ENCODE data around the gene RPRD1A.
A peak's percentile ranks its signal among the peaks of the same experiment; 100 is the strongest.
"Not testable (repeated sequence)": the region's sequence is repeated elsewhere in the genome, so short reads cannot be mapped to it uniquely, and the experiment has no call there.

RPRD1A gene, protein sequence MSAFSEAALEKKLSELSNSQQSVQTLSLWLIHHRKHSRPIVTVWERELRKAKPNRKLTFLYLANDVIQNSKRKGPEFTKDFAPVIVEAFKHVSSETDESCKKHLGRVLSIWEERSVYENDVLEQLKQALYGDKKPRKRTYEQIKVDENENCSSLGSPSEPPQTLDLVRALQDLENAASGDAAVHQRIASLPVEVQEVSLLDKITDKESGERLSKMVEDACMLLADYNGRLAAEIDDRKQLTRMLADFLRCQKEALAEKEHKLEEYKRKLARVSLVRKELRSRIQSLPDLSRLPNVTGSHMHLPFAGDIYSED

DNA sequence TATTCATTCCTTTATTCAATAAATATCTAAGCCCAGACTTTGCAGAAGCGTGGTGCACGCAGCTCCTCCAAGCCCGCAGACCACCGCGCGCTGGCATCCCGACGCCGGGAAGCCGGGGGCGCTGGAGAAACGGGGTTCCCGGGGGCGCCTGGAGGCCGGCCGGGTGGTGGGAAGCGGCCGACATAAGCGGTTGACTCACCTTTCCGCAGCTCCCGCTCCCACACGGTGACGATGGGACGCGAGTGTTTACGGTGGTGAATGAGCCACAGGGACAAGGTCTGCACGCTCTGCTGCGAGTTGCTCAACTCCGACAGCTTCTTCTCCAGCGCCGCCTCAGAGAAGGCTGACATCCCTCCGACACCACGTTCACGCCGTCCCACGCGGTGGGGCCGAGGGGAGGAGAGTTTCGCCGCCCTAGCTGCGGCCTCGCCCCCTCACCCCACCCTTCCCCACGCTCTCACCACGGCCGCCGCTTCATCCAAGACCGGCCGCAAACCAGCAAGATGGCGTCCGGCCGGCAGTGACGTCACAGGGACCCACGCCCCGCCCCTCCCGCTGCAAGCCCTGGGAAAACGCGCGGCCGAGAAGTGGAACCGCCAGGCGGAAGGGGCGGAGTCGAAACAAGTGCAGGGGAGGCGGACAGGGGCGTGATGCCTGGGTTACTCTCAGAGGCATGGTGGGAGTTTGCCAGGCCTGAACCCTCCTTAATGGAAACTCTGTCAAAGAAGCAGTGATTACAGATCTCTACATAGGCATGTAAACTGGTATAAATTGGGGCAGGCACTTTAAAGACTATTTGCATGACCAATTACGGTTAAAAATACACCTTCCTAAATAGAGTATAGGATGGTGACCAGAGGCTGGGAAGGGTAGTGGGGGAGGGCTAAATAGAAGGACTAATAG, at the start of gene RPRD1A:
Gene RPRD1A (minus strand): TSS at position 505 of the 903 bp plus-strand sequence. CDS start 155 bp downstream, at position 350.
- peak; percentile 95 for DNase-seq

DNA sequence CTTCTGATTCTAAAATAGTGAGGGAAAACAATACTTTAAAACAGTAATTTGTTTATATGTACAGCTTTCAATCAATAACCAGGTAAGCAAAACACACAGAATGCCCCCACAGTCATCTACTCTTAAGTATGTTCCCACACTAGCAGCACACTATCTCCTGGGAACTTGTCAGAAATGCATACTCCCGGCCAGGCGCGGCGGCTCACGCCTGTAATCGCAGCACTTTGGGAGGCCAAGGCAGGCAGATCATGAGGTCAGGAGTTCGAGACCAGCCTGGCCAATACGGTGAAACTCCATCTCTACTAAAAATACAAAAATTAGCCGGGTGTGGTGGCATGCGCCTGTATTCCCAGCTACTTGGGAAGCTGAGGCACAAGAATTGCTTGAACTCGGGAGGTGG, 49.4 kb upstream of the RPRD1A start:
- not testable (repeated sequence) for DNase-seq

DNA sequence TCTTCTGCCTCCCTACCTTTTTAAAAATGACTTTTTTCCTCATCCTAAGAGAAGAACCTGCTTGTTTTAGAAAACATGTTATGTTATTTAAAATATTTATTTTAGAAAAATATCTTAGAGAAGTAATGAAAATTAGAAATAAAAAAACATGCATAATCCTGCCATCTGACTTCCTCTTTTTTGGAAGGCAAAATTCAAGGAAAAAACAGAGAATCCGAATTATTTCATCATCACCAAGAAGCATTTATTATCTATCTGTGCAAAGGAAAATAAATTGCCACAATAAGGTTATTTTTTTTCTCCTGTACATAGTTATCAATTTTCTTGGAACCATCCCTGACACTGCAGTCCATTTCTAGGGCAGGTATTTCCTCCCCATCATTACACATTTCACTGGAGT, 47.4 kb upstream of the RPRD1A start:
- DNase-seq = no peak

DNA sequence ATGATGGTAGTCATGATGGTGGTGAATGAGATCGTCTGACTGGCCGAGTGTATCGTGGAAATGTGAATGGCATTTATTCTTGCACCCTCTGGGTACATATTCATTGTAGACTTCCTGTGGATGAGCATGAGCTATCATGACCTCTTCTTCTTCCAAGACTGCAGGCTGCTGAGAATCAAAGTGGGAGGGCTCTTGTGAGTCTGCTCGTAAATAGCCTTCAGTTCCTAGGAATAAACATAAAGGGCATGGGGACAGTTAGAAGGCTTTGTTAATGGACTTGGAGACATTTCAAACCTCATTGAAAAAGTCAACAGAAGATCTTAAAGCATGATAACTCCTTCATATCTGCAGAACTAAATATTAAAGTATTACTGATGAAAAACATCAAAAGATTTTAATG, 46.9 kb upstream of the RPRD1A start:
- no peak for DNase-seq

DNA sequence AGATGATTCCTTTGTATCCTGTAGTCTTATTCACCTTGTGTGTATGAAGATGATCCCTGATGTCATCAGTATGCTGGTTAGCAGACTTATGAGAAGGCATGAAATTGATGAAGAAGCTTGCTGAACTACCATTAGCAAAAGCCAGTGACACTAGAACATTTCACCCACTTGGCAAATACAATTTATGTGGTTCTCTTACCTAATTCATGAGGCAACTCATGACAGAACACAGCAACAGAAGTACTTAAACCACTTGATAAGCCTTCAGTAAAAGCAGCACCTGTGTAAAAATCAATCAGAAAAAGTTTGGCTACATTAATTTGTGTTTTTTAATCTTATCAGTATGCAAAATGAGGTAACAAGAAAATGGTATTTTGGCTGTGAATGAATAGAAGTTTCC, 44.9 kb upstream of the RPRD1A start:
- no peak for DNase-seq

DNA sequence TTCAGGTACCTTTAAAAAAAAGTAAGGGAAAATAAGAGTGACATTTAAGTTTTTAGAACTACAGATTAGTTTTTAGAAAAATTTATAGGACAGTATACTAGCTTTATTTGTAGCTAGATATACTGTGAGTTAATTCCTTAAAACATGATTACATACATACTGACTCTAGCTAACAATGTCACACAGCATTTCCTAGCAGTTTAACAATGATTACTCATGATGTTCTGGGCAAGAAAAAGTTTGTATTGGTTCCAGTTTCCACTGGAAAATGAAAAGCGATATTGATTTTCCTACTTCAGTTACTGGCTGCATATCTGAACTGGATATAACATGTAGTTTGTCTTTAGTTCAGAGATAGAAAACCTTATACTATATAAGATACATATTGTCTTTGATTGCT, 42.4 kb upstream of the RPRD1A start:
- DNase-seq = no peak

DNA sequence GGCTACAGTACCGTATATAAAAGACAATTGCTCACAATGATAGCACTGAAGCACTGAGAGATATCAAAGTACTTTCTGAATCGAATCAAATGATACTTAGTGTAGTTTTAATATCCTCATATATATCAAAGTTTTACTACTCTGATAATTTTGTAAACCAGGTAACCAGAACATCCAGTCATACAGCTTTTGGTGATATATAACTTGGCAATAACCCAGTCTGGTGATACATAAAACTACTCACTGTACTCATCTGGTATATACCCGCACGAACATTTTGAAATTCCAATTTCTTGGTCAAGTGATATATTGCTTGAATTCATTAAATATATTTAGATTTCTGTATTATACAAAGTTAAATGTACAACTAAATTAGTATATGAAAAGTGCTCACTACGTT, 41.2 kb upstream of the RPRD1A start:
- DNase-seq = no peak

DNA sequence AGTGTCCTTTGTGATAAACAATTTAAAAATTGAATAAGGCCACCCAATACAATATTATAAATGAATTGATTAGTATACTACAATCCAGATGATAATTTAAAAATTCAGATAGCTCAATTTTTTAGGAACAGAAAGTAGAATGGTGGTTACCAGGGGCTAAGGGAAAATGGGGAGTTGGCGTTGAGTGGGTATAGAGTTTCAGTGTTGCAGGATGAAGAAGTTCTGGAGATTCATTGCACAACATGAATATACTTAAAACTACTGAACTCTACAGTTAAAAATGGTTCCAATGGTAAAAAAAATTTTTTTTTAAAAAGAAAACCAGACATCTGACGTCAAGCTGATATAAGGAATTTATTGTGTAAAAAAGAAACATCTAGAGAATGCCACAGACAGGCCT, 40.8 kb upstream of the RPRD1A start:
- DNase-seq = no peak

DNA sequence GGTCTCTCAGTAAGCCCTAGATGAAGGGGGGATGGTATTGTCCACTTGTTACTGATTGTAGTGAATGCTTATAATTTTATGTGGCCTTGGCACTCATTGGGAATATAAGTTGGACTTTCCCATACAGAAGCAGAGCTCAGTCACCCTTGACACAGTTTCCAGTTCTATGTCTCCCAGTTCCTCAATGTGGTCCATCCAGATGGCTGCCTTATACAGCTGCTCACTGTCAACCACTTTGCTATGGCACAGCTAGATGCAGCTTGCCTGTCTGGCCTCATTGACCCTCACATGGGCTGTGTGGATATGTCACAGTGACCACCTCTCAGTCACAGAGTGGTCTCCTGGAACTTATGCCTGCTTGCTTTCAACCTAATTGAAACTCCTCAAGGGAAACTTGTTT, 40.1 kb upstream of the RPRD1A start:
- no peak for DNase-seq

DNA sequence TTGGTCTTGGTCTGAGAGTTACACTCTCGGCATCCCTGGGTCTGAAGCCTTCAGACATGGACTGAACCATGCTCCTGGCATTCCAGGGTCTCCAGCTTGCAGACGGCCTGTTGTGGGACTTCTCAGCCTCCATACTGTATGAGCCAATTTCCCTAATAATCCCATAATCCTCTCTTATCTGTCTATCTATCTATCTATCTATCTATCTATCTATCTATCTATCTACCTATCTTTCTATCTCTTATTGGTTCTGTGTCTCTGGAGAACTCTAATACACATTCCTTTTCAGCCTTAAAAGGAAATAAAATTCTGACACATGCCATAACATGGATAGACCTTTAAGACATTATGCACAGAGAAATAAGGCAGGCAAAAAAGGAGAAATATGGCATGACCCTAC, 37.4 kb upstream of the RPRD1A start:
- no peak for DNase-seq

DNA sequence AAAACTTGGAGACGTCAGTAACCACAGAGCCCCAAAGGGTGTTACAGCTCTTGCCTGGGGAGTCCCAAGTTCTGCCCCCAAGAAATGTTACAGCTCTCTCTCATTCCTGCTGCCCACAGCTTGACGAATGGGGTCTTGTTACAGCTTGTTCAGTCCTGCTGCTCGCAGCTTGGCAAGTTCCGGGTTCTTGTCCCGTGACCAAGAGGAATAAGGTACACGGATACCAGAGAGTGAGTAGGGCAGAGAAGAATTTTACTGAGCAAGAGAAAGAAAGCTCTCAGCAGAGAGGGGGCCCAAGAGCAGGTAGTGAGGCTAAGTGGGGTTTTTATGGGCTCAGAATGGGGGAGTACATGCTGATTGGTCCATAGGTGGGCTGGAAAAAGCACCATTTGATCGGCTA, 34.6 kb upstream of the RPRD1A start:
- DNase-seq = no peak

DNA sequence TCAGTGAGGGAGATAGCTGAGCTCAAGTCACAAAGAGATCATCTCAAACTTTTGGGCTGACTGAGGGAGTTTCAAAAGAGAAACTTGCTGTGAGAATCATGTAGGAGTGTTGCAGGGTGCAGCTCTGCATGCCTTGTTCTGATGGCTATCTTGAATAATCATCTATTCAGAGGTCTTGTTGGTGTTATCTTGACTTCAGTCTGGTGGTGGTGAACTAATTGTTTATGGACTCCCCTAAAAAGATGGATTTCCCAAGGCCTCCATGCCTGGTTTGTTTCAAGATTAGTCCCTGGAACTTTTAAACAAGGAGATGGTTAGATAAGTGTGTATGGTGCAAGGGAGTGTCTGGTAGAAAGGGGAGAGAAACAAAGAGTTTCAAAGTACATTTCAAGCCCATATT, 32.0 kb upstream of the RPRD1A start:
- DNase-seq = no peak

DNA sequence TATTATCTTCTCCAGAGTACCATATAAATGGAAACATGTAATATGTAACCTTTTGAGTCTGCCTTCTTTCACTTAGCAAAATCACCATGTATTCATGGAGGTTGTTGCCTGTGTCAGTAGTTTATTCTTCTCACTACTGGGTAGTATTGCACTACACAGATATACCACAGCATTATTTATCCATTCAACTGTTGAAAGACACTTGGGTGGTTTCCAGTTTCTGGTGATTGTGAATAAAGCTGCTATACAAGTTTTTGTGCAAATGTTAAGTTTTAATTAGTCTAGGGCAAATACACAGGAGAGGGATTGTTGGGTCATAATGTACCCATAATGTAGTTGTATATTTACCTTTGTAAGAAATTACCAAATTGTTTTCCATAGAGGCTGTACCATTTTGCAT, 29.6 kb upstream of the RPRD1A start:
- DNase-seq = no peak

DNA sequence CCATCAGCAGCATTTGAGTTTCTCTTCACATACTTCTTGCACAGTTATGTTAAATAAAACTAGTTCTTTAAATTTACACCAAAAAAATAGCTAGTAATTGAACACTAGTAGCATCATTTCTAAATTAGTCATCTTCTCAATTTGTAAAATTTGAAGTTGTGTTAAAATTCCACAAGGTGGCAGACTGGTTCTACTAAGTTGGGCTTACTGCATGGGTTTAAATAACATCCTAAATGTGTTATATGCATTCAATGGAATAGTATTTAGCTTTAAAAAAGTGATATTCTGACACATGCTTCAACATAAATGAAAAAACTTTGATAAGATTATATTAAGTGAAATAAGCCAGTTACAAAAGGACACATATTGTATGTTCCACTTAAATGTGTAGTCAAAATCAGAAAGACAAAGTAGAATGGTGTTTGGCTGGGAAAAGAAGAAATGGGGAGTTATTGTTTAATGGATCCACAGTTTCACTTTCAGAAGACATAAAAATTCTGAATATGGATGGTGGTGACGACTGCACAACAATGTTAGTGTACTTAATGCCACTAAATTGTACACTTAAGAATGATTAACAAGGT, 28.7 kb upstream of the RPRD1A start:
- no peak for DNase-seq

DNA sequence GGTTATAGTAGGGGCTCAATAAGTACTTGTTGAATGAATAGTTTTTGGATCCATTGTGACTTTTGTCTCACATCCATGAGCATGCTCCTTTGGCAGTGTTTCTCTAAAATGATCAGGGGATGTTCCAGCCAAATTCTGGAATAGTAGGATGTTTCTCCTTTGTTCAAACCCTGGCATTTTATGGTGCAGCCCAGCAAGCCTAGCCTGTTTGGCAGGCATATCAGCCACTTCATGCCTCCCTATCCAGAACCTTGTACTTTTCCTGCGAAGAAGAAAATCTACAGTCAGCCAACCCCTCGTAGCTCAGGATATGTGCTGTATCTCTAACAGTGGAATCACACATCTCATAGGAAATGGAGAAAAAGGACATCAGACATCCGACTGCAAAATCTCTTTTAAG, 27.1 kb upstream of the RPRD1A start:
- DNase-seq = no peak

DNA sequence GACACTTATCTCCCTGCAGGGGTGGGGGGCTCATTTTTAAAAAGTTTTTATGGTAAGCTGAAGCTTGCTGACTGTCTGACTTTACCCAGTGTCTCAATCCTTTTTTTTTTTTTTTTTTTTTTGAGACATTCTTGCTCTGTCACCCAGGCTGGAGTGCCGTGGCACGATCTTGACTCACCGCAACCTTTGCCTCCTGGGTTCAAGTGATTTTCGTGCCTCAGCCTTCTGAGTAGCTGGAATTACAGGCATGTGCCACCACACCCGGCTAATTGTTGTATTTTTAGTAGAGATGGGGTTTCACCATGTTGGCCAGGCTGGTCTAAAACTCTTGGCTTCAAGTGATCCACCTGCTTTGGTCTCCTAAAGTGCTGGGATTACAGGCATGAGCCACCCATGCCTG, 24.8 kb upstream of the RPRD1A start:
- DNase-seq = not testable (repeated sequence)

DNA sequence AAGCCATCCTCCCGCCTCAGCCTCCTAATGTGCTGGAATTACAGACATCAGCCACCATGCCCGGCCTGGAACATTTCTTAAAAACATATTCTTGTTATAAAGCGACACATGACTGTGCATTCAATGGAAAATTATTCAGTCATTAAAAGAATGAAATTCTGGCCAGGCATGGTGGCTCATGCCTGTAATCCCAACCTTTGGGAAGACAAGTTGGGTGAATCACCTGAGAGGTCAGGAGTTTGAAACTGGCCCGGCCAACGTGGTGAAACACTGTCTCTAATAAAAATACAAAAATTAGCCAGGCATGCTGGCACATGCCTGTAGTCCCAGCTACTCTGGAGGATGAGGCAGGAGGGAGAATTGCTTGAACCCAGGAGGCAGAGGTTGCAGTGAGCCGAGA, 21.6 kb upstream of the RPRD1A start:
- no peak for DNase-seq

DNA sequence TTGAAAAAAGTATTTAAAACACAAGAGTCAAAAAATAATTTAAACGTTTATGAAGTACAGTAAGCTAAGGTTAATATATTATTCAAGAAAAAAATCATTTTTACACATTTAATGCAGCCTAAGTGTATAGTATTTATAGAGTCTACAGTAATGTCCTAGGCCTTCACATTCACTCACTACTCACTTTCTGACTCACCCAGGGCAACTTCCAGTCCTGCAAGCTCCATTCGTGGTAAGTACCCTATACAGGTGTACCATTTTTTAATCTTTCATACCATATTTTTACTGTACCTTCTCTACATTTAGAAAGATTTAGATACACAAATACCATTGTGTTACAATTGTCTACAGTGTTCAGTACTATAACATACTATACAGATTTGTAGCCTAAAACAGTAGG, 20.9 kb upstream of the RPRD1A start:
- DNase-seq = no peak

DNA sequence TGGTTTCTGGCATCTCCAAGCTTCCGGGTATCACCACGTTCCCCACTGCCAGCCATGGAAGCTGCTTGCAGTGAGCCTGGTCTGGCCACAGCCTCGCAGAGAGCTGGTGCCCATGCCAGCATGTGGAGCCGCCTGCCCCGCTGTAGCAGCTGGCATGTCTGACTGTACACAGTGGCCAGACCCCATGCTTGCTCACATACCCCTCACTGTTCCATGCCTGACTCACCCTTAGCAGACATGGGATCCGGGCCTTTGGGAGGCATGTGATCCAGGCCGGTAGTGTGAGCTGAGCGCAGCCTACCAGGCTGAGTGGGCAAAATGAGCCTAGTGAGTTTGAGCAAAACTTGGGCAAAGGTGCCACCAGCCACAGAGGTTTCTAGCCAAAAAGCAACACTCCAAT, 18.8 kb upstream of the RPRD1A start:
- no peak for DNase-seq

DNA sequence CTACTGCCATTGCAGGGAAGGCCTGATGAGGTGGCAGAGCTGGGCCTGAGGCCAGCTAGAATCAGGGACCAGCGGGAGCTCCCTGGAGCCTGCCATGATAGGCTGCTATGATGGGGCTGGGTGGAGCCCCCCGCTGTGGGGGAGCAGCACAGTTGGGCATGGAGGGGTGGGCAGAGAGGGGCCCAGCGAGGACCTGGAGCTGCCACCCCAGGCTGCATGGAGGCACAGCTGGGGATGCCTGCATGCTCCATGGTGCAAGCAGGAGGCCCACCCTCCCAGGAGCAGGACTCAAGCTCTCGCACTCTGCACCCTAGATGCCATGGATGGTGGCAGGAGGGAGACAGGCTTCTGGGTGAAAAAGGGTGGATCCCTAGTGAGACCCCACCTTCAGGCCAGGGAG, 17.8 kb upstream of the RPRD1A start:
- no peak for DNase-seq

DNA sequence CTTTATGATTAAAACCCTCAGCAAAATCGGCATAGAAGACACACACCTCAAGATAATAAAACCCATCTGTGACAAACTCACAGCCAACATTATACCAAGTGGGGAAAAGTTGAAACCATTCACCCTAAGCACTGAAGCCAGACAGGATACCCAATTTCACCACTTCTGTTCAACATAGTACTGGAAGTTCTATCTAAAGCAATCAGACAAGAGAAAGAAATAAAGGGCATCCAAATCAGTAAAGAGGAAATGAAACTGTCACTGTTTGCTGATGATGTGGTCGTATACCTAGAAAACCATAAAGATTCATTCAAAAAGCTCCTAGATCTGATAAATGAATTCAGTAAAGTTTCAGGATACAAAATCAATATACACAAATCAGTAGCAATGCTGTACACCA, 16.4 kb upstream of the RPRD1A start:
- DNase-seq = no peak

DNA sequence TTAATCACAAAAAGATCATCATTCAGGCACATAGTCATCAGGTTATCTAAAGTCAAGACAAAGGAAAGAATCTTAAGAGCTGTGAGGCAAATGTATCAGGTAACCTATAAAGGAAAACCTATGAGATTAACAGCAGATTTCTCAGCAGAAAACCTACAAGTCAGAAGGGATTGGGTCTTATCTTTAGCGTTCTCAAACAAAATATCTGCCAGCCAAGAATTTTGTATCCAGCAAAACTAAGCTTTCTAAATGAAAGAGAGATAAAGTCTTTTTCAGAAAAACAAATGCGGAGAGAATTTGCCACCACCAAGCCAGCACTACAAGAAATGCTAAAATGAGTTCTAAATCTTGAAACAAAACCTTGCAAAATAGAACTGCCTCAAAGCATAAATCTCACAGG, 13.8 kb upstream of the RPRD1A start:
- not testable (repeated sequence) for DNase-seq

DNA sequence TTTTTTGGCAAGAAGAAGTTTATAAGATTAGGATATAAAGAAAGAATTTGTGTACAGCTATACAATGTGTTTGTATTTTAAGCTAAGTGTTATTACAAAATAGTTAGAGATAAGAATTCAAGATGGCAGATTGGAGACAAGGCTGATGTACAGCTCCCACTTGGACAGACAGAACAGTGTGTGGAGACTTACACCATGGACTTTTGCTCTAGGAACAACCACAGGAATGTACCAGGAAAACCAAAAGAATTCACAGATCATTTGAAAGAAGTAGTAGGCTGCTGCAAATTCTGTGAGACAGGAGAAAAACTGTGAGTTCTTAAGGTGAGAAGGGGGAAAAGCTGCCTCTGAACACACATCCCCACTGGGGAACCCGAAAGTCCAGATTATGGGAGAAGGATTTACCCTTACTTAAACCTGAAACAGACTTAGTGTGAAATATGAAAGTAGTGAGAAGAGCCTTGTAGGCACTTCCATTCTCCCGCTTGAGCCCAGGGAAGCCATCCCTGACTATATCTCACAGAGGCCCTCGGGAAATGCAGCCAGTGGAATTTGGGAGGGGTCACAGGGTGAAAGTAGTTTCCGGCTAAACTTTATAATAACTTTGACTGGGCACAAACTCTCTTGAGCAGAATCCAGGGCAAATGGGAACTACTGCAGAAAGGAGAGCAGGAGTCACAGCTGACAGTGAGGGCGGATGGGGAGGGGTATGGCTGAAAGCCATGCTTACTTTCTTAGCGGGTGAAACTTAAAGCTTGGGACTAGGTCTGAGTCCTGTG, 11.6 kb upstream of the RPRD1A start:
- DNase-seq = no peak

All from activated CD4-positive, alpha-beta T cell treated with anti-CD3 and anti-CD28 coated beads for 1 hour (primary cell).